ENCODE results near the gene TBC1D22A. TPM values are rescaled to one million over a fixed set of nuclear protein-coding genes. Genes with fewer than 3 reads are reported as not detected.

The TBC1D22A gene
- total and polyA plus RNA-seq, 2 donors (not counting 3 experiments of a cell fraction or from before 2014, with no cell fraction given) = 26.1 to 32.4 TPM

- POLR2A ChIA-PET = no interaction called here
These were observed 435.5 kb downstream of the TBC1D22A start for GRCh38 chr22:47197773-47198500.

More at GRCh38 chr22:47197773-47198500, 435.5 kb downstream of the TBC1D22A start:
- no peaks in the 10 kb centered on the region for H3K4me1 ChIP-seq (ENCODE audit: control insufficient read depth, extremely low read depth, insufficient read depth, low read length)
- no TSS peak for BruUV-seq (replicated peaks)
- no peaks in the 10 kb centered on the region for H3K9me3 ChIP-seq (replicated peaks; ENCODE audit: control insufficient read depth, insufficient read depth, low read length)
- H3K27me3 ChIP-seq (ENCODE audit: control insufficient read depth in 2 of 2, insufficient read depth in 2 of 2, low read length in 2 of 2) = no peaks in the 10 kb centered on the region
- FAIRE-seq (no peak), DNase-seq (ENCODE audit: low read depth, low spot score) (no peak)
- H3K27ac ChIP-seq (ENCODE audit: insufficient read depth, low read depth, low read length) = no peak overlapping the region
- H3K9ac ChIP-seq (replicated peaks; ENCODE audit: extremely low read depth, insufficient read depth, low read length) = no peak overlapping the region
- H3K9me1 ChIP-seq (replicated peaks; ENCODE audit: control insufficient read depth, extremely low read depth, insufficient read depth, low read length) = no peaks in the 10 kb centered on the region
- H3K79me2 ChIP-seq (ENCODE audit: control insufficient read depth, insufficient read depth, low read length) = no peaks in the 10 kb centered on the region
- CTCF ChIA-PET = no interaction called here
- TF ChIP-seq MAX (IDR thresholded peaks at IDR 0.05; ENCODE audit: insufficient read depth, insufficient read length) (no peak), JUN (IDR thresholded peaks at IDR 0.05; ENCODE audit: borderline replicate concordance, insufficient read depth, insufficient read length, low read depth) (no peak), FOS (IDR thresholded peaks at IDR 0.05; ENCODE audit: borderline replicate concordance, insufficient read depth, low read length) (no peak), POLR2A (IDR thresholded peaks at IDR 0.05; ENCODE audit: low read depth, low read length) (no peak), POLR2AphosphoS5 (IDR thresholded peaks at IDR 0.05; ENCODE audit: insufficient read depth, low read depth, low read length) (no peak), CTCF (IDR thresholded peaks at IDR 0.05; ENCODE audit: extremely low read depth in 1 of 2, insufficient read depth in 1 of 2, low read depth in 1 of 2, low read length in 2 of 2) (no peak), EZH2 (IDR thresholded peaks at IDR 0.05; ENCODE audit: borderline replicate concordance, low read depth, low read length, severe bottlenecking) (no peak), MYC (IDR thresholded peaks at IDR 0.05; ENCODE audit: low read depth, low read length) (no peak), GATA2 (IDR thresholded peaks at IDR 0.05; ENCODE audit: insufficient read depth, insufficient read length, low read depth, low read length) (no peak)
- no peak overlapping the region for H2AFZ ChIP-seq (ENCODE audit: low read depth, low read length)
- no peaks in the 10 kb centered on the region for H4K20me1 ChIP-seq (replicated peaks; ENCODE audit: control insufficient read depth, extremely low read depth, insufficient read depth, low read length)
- H3K4me2 ChIP-seq (ENCODE audit: insufficient read depth, low read length) = no peak overlapping the region
- no peaks in the 10 kb centered on the region for H3K36me3 ChIP-seq (ENCODE audit: control insufficient read depth in 2 of 2, extremely low read depth in 1 of 2, insufficient read depth in 2 of 2, low read length in 2 of 2)
- H3K4me3 ChIP-seq (replicated peaks in 1 of 3; ENCODE audit: insufficient read depth in 1 of 3, low read depth in 1 of 3, low read length in 3 of 3) = no peak overlapping the region
- intact Hi-C loops (cut with micrococcal nuclease) = no loop called here
- dilution Hi-C loops (cut with MboI; ENCODE audit: extremely low pct_ligation_motif_present, low sequenced_read_pairs) = no loop called here
